ENCODE results near the gene POLG. TPM values are rescaled to one million over a fixed set of nuclear protein-coding genes. Genes with fewer than 3 reads are reported as not detected.

POLG gene
- total and polyA plus RNA-seq, 4 donors: 36.7 to 84.9 (median 45.3) TPM

GRCh38 chr15:89370978-89371227, 36.3 kb upstream of the POLG start:
- H3K4me3 ChIP-seq: no peak overlapping the region
- ATAC-seq (ENCODE audit: insufficient read depth, low FRiP score) (no peak), DNase-seq (no peak)
- 3 to 4% methylated on average over 11 of the region's 11 CpGs for WGBS, 2 donors
- H3K27ac ChIP-seq (ENCODE audit: low read depth in 1 of 2, low read length in 1 of 2): no peak overlapping the region
- H3K27me3 ChIP-seq (ENCODE audit: control insufficient read depth in 3 of 3, insufficient read depth in 3 of 3, low read length in 2 of 3): peaks cover 14 to 93% (median 89%) of the 10 kb centered on the region in 3 donors
- H3K9ac ChIP-seq (ENCODE audit: insufficient read depth in 1 of 2, low read length in 2 of 2): no peak overlapping the region
- H3K9me3 ChIP-seq (ENCODE audit: control insufficient read depth in 4 of 4, insufficient read depth in 3 of 4, low read length in 3 of 4): peaks cover 0 to 11% (median 0%) of the 10 kb centered on the region in 4 donors
- TF ChIP-seq CTCF (IDR thresholded peaks at IDR 0.05; ENCODE audit: control extremely low read depth, extremely low read depth): no peak
- peaks cover 0 to 10% (median 3%) of the 10 kb centered on the region in 5 donors for H3K4me1 ChIP-seq (ENCODE audit: control insufficient read depth in 5 of 5, insufficient read depth in 5 of 5, low read length in 5 of 5)
- no peaks in the 10 kb centered on the region for H3K36me3 ChIP-seq (ENCODE audit: control insufficient read depth in 4 of 4, insufficient read depth in 4 of 4, low read length in 4 of 4)

- H3K36me3 ChIP-seq (ENCODE audit: control insufficient read depth in 4 of 4, insufficient read depth in 4 of 4, low read length in 4 of 4): no peaks in the 10 kb centered on the region
- peaks cover 0 to 11% (median 0%) of the 10 kb centered on the region in 4 donors for H3K9me3 ChIP-seq (ENCODE audit: control insufficient read depth in 4 of 4, insufficient read depth in 3 of 4, low read length in 3 of 4)
- H3K9ac ChIP-seq (ENCODE audit: insufficient read depth in 1 of 2, low read length in 2 of 2): no peak overlapping the region
- ATAC-seq (ENCODE audit: insufficient read depth, low FRiP score) (no peak), DNase-seq (no peak)
- H3K27me3 ChIP-seq (ENCODE audit: control insufficient read depth in 3 of 3, insufficient read depth in 3 of 3, low read length in 2 of 3): peaks cover 16 to 93% (median 87%) of the 10 kb centered on the region in 3 donors
- no peak overlapping the region for H3K4me3 ChIP-seq
- peaks cover 0 to 10% (median 3%) of the 10 kb centered on the region in 5 donors for H3K4me1 ChIP-seq (ENCODE audit: control insufficient read depth in 5 of 5, insufficient read depth in 5 of 5, low read length in 5 of 5)
- H3K27ac ChIP-seq (ENCODE audit: low read depth in 1 of 2, low read length in 1 of 2): no peak overlapping the region
- no peak for TF ChIP-seq CTCF (IDR thresholded peaks at IDR 0.05; ENCODE audit: control extremely low read depth, extremely low read depth)
- 7 to 8% methylated on average over 33 of the region's 33 CpGs for WGBS, 2 donors
These were observed 35.7 kb upstream of the POLG start for GRCh38 chr15:89370120-89370977.

GRCh38 chr15:89369341-89369947, 34.8 kb upstream of the POLG start:
- no peak overlapping the region for H3K4me3 ChIP-seq
- H3K9ac ChIP-seq (ENCODE audit: insufficient read depth in 1 of 2, low read length in 2 of 2): no peak overlapping the region
- TF ChIP-seq CTCF (IDR thresholded peaks at IDR 0.05; ENCODE audit: control extremely low read depth, extremely low read depth): no peak
- peaks cover 0 to 13% (median 0%) of the 10 kb centered on the region in 4 donors for H3K9me3 ChIP-seq (ENCODE audit: control insufficient read depth in 4 of 4, insufficient read depth in 3 of 4, low read length in 3 of 4)
- ATAC-seq (ENCODE audit: insufficient read depth, low FRiP score): no peak
- no peak overlapping the region for H3K27ac ChIP-seq (ENCODE audit: low read depth in 1 of 2, low read length in 1 of 2)
- no peak for DNase-seq
- no peaks in the 10 kb centered on the region for H3K36me3 ChIP-seq (ENCODE audit: control insufficient read depth in 4 of 4, insufficient read depth in 4 of 4, low read length in 4 of 4)
- 14 to 18% methylated on average over 3 of the region's 3 CpGs for WGBS, 2 donors
- H3K4me1 ChIP-seq (ENCODE audit: control insufficient read depth in 5 of 5, insufficient read depth in 5 of 5, low read length in 5 of 5): peaks cover 0 to 10% (median 3%) of the 10 kb centered on the region in 5 donors
- peaks cover 21 to 93% (median 87%) of the 10 kb centered on the region in 3 donors for H3K27me3 ChIP-seq (ENCODE audit: control insufficient read depth in 3 of 3, insufficient read depth in 3 of 3, low read length in 2 of 3)
